Measurements from ENCODE around the gene NARS2.
"Not testable (repeated sequence)": the region's sequence is repeated elsewhere in the genome, so short reads cannot be mapped to it uniquely, and the experiment has no call there.

NARS2 gene

DNA sequence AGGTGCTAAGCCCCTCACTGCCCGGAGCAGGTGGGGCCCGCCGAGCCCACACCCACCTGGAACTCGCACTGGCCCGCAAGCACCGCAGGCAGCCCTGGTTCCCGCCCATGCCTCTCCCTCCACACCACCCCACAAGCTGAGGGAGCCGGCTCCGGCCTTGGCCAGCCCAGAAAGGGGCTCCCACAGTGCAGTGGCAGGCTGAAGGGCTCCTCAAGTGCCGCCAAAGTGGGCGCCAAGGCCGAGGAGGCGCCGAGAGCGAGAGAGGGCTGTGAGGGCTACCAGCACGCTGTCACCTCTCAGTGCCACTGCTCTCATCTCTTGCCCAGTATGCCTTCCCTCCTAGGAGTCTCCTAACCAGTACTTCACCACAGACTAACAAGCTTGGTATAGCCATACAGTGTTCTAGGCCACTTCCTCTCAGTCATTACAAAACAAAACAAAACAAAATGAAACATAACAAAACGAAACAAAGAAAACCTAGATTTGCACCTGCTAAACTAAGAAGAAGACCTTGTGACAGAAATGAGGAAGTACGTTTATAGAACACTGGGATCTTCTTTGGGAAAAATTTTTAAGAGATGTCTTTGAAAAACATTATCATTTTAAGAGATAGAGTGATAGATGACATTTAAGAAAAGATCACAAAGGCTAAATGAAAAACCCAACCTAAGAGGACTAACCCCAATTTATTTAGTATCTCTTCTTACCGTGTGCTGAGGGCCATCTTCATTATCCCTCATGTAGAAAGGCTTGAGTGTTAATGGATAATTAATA is 109.3 kb downstream of the NARS2 start:
- Histone ChIP-seq H3K4me3 (ENCODE audit: extremely low read depth, insufficient read depth, low read length, poor library complexity, severe bottlenecking) (no peak overlapping the region), H3K9me3 (ENCODE audit: control insufficient read depth, low read length) (no peaks in the 10 kb centered on the region), H3K27ac (ENCODE audit: low read depth, low read length, severe bottlenecking) (no peak overlapping the region), H3K4me1 (ENCODE audit: control insufficient read depth, insufficient read depth, low read length, poor library complexity, severe bottlenecking) (no peaks in the 10 kb centered on the region), H3K36me3 (ENCODE audit: control insufficient read depth, insufficient read depth, low read length) (peaks cover 32% of the 10 kb centered on the region)
- WGBS, 2 experiments (ENCODE audit: insufficient coverage in 2 of 2): 95 to 97% methylated on average over 12 of the region's 19 CpGs

GRCh38 chr11:78464787-78465168 is 109.9 kb downstream of the NARS2 start:
- H3K27ac ChIP-seq (ENCODE audit: low read depth, low read length, severe bottlenecking); H3K9me3 ChIP-seq (ENCODE audit: control insufficient read depth, low read length); H3K4me3 ChIP-seq (ENCODE audit: extremely low read depth, insufficient read depth, low read length, poor library complexity, severe bottlenecking); H3K4me1 ChIP-seq (ENCODE audit: control insufficient read depth, insufficient read depth, low read length, poor library complexity, severe bottlenecking): not testable (repeated sequence)
- WGBS, 2 experiments (ENCODE audit: insufficient coverage in 2 of 2): 97 to 100% methylated on average over 5 to 11 of the region's 14 CpGs
- H3K36me3 ChIP-seq (ENCODE audit: control insufficient read depth, insufficient read depth, low read length): peaks cover 36% of the 10 kb centered on the region

DNA sequence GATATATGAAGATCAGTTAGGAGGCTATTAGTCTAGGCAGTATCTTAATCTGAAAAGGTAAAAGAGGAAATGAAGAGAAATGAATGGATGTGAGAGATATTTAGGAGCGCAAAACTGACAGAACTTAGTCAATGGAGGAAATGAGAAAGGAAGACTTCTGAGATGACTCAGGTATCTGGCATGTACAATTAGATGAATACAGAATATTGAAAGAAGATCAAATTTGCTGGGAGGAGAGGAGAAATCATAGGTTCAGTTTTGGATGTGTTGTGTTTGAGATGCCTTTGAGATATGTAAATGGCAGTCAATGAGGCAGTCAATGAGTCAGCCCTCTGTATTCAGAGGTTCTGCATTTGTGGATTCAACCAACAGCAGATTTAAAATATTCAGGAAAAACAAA is 114.2 kb downstream of the NARS2 start:
- Histone ChIP-seq H3K27ac (ENCODE audit: low read depth, low read length, severe bottlenecking) (no peak overlapping the region), H3K4me1 (ENCODE audit: control insufficient read depth, insufficient read depth, low read length, poor library complexity, severe bottlenecking) (no peaks in the 10 kb centered on the region), H3K4me3 (ENCODE audit: extremely low read depth, insufficient read depth, low read length, poor library complexity, severe bottlenecking) (no peak overlapping the region), H3K36me3 (ENCODE audit: control insufficient read depth, insufficient read depth, low read length) (peaks cover 47% of the 10 kb centered on the region), H3K9me3 (ENCODE audit: control insufficient read depth, low read length) (no peaks in the 10 kb centered on the region)
- 91 to 100% methylated on average over 1 of the region's 1 CpG for WGBS, 2 experiments (ENCODE audit: insufficient coverage in 2 of 2)

GRCh38 chr11:78459738-78460137 is 114.9 kb downstream of the NARS2 start:
- H3K4me3 ChIP-seq (ENCODE audit: extremely low read depth, insufficient read depth, low read length, poor library complexity, severe bottlenecking): no peak overlapping the region
- H3K9me3 ChIP-seq (ENCODE audit: control insufficient read depth, low read length): no peaks in the 10 kb centered on the region
- H3K36me3 ChIP-seq (ENCODE audit: control insufficient read depth, insufficient read depth, low read length): peaks cover 40% of the 10 kb centered on the region
- H3K27ac ChIP-seq (ENCODE audit: low read depth, low read length, severe bottlenecking): no peak overlapping the region
- H3K4me1 ChIP-seq (ENCODE audit: control insufficient read depth, insufficient read depth, low read length, poor library complexity, severe bottlenecking): no peaks in the 10 kb centered on the region
- 98 to 100% methylated on average over 3 of the region's 4 CpGs for WGBS, 2 experiments (ENCODE audit: insufficient coverage in 2 of 2)

- 100% methylated on average over 1 of the region's 2 CpGs; no CpG with 5 or more reads in 1 of the 2 experiments for WGBS, 2 experiments (ENCODE audit: insufficient coverage in 2 of 2)
- no peak overlapping the region for H3K4me3 ChIP-seq (ENCODE audit: extremely low read depth, insufficient read depth, low read length, poor library complexity, severe bottlenecking)
- H3K36me3 ChIP-seq (ENCODE audit: control insufficient read depth, insufficient read depth, low read length): peaks cover 32% of the 10 kb centered on the region
- H3K4me1 ChIP-seq (ENCODE audit: control insufficient read depth, insufficient read depth, low read length, poor library complexity, severe bottlenecking): no peaks in the 10 kb centered on the region
- no peaks in the 10 kb centered on the region for H3K9me3 ChIP-seq (ENCODE audit: control insufficient read depth, low read length)
- no peak overlapping the region for H3K27ac ChIP-seq (ENCODE audit: low read depth, low read length, severe bottlenecking)
Observed at GRCh38 chr11:78457448-78457847, 117.2 kb downstream of the NARS2 start.

DNA sequence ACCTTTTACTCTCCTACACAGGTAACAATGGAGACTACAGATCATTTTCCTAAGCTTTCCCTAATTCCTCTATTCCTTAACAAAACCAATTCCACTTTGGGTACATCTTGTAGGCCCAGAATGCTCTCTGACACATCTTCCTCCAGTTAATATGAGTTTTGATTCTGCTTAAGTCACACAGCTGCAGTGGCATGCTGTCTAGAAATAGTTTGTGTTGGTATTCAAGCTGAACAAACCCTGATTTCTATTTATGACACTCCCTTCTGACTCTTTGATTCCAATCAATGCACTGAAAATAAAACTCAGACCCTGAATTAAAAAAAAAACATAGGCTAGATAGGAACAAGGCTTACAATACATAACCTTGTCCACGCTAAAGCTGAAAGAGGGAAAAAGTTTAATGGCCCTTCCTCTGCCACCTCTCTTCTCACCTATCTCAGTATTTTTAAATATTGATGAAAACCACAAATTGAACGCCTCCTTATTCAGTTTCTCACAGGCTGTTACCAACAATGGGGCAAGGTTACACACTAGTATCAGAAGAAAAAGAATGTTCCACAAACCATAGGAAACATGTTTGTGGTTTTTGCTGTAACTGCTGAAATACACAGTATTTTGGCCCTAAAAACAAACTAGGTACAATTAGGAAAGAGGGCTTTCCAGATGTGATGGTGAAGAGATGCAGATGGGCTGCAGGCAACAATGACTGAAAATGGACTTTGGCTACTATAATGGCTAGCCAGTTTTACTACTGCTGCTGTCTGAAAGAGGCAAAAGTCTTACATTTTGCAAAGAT is 121.3 kb downstream of the NARS2 start:
- Histone ChIP-seq H3K9me3 (ENCODE audit: control insufficient read depth, low read length) (no peaks in the 10 kb centered on the region), H3K27ac (ENCODE audit: low read depth, low read length, severe bottlenecking) (no peak overlapping the region), H3K4me3 (ENCODE audit: extremely low read depth, insufficient read depth, low read length, poor library complexity, severe bottlenecking) (no peak overlapping the region), H3K36me3 (ENCODE audit: control insufficient read depth, insufficient read depth, low read length) (peaks cover 6% of the 10 kb centered on the region), H3K4me1 (ENCODE audit: control insufficient read depth, insufficient read depth, low read length, poor library complexity, severe bottlenecking) (no peaks in the 10 kb centered on the region)
- 90% methylated on average over 2 of the region's 2 CpGs; no CpG with 5 or more reads in 1 of the 2 experiments for WGBS, 2 experiments (ENCODE audit: insufficient coverage in 2 of 2)

GRCh38 chr11:78451371-78452150 is 123.1 kb downstream of the NARS2 start:
- Histone ChIP-seq H3K4me3 (ENCODE audit: extremely low read depth, insufficient read depth, low read length, poor library complexity, severe bottlenecking) (no peak overlapping the region), H3K27ac (ENCODE audit: low read depth, low read length, severe bottlenecking) (no peak overlapping the region), H3K36me3 (ENCODE audit: control insufficient read depth, insufficient read depth, low read length) (peaks cover 4% of the 10 kb centered on the region), H3K9me3 (ENCODE audit: control insufficient read depth, low read length) (no peaks in the 10 kb centered on the region), H3K4me1 (ENCODE audit: control insufficient read depth, insufficient read depth, low read length, poor library complexity, severe bottlenecking) (no peaks in the 10 kb centered on the region)
- 85 to 99% methylated on average over 4 of the region's 5 CpGs for WGBS, 2 experiments (ENCODE audit: insufficient coverage in 2 of 2)

GRCh38 chr11:78450866-78451265 is 123.8 kb downstream of the NARS2 start:
- Histone ChIP-seq H3K4me3 (ENCODE audit: extremely low read depth, insufficient read depth, low read length, poor library complexity, severe bottlenecking) (no peak overlapping the region), H3K9me3 (ENCODE audit: control insufficient read depth, low read length) (no peaks in the 10 kb centered on the region), H3K4me1 (ENCODE audit: control insufficient read depth, insufficient read depth, low read length, poor library complexity, severe bottlenecking) (no peaks in the 10 kb centered on the region), H3K27ac (ENCODE audit: low read depth, low read length, severe bottlenecking) (no peak overlapping the region), H3K36me3 (ENCODE audit: control insufficient read depth, insufficient read depth, low read length) (no peaks in the 10 kb centered on the region)
- WGBS, 2 experiments (ENCODE audit: insufficient coverage in 2 of 2): 94 to 100% methylated on average over 1 to 2 of the region's 2 CpGs

GRCh38 chr11:78449866-78450265 is 124.8 kb downstream of the NARS2 start:
- Histone ChIP-seq H3K27ac (ENCODE audit: low read depth, low read length, severe bottlenecking) (no peak overlapping the region), H3K9me3 (ENCODE audit: control insufficient read depth, low read length) (no peaks in the 10 kb centered on the region), H3K4me3 (ENCODE audit: extremely low read depth, insufficient read depth, low read length, poor library complexity, severe bottlenecking) (no peak overlapping the region), H3K36me3 (ENCODE audit: control insufficient read depth, insufficient read depth, low read length) (no peaks in the 10 kb centered on the region), H3K4me1 (ENCODE audit: control insufficient read depth, insufficient read depth, low read length, poor library complexity, severe bottlenecking) (no peaks in the 10 kb centered on the region)
- 93 to 96% methylated on average over 3 of the region's 4 CpGs for WGBS, 2 experiments (ENCODE audit: insufficient coverage in 2 of 2)

GRCh38 chr11:78446210-78446609 is 128.5 kb downstream of the NARS2 start:
- no peaks in the 10 kb centered on the region for H3K4me1 ChIP-seq (ENCODE audit: control insufficient read depth, insufficient read depth, low read length, poor library complexity, severe bottlenecking)
- no peak overlapping the region for H3K4me3 ChIP-seq (ENCODE audit: extremely low read depth, insufficient read depth, low read length, poor library complexity, severe bottlenecking)
- H3K36me3 ChIP-seq (ENCODE audit: control insufficient read depth, insufficient read depth, low read length): peaks cover 23% of the 10 kb centered on the region
- H3K9me3 ChIP-seq (ENCODE audit: control insufficient read depth, low read length): no peaks in the 10 kb centered on the region
- H3K27ac ChIP-seq (ENCODE audit: low read depth, low read length, severe bottlenecking): no peak overlapping the region

Data from mesodermal cell (in vitro differentiated cells).